Suprapubic skin (tissue), 4 donors: Measurements from ENCODE around the gene CPEB4.

ENCODE experiments used
- POLR2A ChIP-seq, 2 donors: fragments of 450-650 bp; IDR thresholded peaks; one replicate each; pipeline ENCODE4 v1.6.1; 2017; ENCODE audit warnings: antibody characterized with exemption in 2 of 2, mild to moderate bottlenecking in 2 of 2, moderate library complexity in 2 of 2
- POLR2AphosphoS5 ChIP-seq, 3 donors: sonication (generic); formaldehyde crosslinking; IDR thresholded peaks; one replicate each; pipeline ENCODE4 v1.6.1; 2017; ENCODE audit warnings: antibody characterized with exemption in 3 of 3
- TF ChIP-seq, protein P1 (sequence below), 2 donors: fragments of 200-600 bp in 1 of 2; fragments of 450-650 bp in 1 of 2; sonication (generic) in 1 of 2; IDR thresholded peaks; one replicate each; pipeline ENCODE4 v1.5.1; 2016 to 2019; ENCODE audit warnings: antibody characterized with exemption in 2 of 2, mild to moderate bottlenecking in 1 of 2, moderate library complexity in 1 of 2

- TF ChIP-seq POLR2A (IDR thresholded peaks at IDR 0.05) = no peak
- TF ChIP-seq, protein P1, sequence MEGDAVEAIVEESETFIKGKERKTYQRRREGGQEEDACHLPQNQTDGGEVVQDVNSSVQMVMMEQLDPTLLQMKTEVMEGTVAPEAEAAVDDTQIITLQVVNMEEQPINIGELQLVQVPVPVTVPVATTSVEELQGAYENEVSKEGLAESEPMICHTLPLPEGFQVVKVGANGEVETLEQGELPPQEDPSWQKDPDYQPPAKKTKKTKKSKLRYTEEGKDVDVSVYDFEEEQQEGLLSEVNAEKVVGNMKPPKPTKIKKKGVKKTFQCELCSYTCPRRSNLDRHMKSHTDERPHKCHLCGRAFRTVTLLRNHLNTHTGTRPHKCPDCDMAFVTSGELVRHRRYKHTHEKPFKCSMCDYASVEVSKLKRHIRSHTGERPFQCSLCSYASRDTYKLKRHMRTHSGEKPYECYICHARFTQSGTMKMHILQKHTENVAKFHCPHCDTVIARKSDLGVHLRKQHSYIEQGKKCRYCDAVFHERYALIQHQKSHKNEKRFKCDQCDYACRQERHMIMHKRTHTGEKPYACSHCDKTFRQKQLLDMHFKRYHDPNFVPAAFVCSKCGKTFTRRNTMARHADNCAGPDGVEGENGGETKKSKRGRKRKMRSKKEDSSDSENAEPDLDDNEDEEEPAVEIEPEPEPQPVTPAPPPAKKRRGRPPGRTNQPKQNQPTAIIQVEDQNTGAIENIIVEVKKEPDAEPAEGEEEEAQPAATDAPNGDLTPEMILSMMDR (IDR thresholded peaks at IDR 0.05) = no peak
- no peak for TF ChIP-seq POLR2AphosphoS5 (IDR thresholded peaks at IDR 0.05)
Observed at GRCh38 chr5:173922527-173922926, 34.4 kb downstream of the CPEB4 start.
